Measurements from ENCODE around the gene SPATA6.
"Not testable (repeated sequence)": the region's sequence is repeated elsewhere in the genome, so short reads cannot be mapped to it uniquely, and the experiment has no call there.

Gene SPATA6

DNA sequence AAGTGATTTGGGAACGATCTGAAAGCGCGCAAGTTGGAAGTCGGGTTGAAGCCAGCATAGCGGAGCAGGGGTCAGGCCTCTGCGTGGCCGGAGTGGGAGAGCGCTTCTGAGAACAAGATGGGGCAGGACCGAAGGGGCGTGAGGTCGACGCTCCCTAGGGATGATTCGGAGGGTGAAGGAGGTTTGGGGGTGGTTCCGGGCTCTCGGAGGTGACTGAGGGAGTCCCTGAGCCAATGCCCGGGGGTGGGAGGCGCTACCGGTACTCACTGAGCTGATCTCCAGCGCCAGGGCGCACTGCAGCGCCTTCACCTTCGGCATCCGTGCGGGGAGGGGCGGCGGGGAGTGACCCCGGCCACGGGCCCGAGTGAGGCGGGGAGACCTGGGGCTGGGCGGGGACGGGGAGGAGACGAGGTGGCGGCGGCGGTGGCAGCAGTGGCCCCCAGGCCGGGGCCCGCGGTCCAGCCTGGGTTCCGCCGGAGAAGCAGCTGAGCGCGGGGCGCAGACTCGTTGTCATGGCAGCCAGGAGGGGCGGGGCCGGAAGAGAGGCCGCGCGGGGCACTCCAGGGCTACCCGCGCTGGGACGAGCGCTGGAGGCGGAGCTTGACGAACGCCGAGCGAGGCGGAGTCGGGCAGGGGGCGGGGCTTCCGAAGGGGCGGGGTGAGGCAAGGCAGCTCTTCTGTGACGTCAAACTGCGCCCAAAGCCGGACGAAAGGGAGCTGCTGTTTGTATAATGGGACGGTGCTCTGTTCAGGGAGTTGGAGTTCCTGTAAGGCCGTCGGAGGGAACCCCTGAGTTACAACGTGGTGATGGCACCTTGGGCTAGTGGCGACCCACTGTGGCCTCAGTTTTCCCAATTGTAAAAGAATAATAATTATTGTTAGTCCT is at the start of gene SPATA6:
Gene SPATA6, minus strand, starts transcription at position 514 of the 886 bp plus-strand sequence. Its CDS starts 196 bp downstream, at position 318.
- peak in 13 of 14 donors; percentile 44 to 97 (median 93) for DNase-seq

DNA sequence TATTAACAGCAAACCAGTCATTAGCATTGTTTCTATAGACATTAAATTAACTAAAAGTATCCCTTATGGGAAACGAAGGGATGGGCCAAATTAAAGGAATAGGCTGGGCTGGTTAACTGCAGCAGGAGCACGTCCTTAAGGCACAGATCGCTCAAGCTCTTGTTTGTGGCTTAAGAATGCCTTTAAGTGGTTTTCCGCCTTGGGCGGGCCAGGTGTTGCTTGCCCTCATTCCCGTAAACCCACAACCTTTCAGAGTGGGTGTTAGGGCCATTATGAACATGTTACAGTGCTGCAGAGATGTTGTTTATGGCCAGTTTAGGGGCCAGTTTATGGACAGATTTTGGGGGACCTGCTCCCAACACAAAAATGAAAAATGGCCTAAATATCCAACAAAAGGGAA is 47.9 kb upstream of the SPATA6 start:
- not testable (repeated sequence) for DNase-seq

GRCh38 chr1:48506870-48507269 is 34.9 kb upstream of the SPATA6 start:
- DNase-seq = no peak

DNA sequence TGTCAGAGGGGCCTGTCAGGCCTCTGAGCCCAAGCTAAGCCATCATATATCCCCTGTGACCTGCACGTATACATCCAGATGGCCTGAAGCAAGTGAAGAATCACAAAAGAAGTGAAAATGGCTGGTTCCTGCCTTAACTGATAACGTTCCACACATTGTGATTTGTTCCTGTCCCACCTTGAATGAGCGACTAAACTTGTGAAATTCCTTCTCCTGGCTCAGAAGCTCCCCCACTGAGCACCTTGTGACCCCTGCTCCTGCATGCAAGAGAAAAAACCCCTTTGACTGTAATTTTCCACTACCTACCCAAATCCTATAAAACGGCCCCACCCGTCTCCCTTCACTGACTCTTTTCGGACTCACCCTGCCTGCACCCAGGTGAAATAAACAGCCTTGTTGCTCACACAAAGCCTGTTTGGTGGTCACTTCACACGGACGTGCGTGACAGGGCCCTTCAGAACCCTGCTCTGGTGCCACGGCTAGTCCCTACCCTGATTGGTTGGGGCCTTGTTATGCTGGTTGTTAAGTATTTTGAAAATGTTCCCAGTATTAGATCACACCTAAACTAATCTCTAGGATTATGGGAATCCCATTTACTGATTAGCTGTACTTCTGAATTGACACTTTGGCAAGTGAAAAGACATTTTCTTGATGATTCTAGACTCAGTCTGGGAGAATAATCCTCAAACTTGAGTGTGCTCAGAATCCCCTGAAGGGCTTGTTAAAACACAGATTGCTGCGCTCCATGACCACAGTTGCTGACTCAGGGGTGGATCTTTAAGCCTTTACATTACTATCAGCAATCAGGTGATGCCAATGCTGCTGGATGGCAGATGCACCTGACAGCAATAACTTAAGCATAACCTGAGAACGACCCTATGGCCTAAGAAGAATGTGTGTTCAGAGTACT is 28.8 kb upstream of the SPATA6 start:
- DNase-seq = no peak

GRCh38 chr1:48499211-48499735 is 27.3 kb upstream of the SPATA6 start:
- DNase-seq = no peak

DNA sequence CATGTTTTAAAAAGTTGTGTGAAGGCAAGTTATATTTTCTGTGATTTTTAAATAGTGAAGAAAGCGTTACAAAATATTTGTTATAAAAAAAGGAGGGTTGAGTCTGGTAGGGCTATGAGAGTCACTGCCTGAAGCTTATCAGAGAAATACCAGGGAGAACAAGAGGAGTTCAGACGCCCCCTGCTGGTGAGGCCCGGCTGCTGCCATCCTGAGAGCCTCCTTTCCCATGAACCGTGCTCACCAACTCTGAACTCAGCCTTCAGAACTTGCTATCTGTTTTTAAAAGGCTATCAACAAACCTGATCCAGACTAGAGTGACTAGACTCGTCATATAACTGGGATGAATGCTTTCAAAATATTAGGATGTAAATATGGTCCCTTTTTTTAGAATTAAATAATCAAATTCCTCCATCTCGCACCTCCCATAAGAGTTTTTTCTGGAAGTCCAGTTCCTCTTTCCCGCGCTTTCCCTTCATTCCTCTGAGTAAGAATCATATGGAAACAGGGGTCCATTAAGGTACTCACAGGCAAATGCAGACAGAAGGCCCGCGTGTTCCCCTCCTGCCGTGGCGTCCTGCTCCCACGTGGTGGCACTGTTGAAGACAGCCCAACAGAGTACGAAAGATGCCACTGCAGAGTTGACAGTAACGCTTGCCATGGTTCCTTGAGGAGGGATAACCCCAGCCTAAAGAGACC is 26.2 kb upstream of the SPATA6 start:
- peak in 12 of 14 donors; percentile 5 to 81 (median 62) for DNase-seq

DNA sequence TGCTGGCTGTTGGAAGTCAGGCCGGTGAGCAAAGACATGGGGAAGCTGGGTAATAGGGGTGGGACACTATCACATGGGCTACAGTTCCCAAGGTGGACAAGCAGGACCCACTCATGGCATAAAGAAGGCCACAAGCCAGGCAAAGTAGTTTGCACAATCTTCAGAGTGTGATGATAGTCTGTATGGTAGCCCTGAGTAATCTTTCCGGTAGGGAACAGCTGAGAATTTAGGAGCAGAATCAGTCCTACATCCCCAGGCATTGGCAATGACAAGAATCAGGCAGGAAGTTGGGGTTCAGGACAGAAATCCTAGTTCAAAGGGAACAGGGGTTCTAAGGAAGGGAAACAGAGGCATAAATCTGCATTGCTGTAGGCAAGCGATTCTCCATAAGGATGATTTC is 23.9 kb upstream of the SPATA6 start:
- DNase-seq = no peak

DNA sequence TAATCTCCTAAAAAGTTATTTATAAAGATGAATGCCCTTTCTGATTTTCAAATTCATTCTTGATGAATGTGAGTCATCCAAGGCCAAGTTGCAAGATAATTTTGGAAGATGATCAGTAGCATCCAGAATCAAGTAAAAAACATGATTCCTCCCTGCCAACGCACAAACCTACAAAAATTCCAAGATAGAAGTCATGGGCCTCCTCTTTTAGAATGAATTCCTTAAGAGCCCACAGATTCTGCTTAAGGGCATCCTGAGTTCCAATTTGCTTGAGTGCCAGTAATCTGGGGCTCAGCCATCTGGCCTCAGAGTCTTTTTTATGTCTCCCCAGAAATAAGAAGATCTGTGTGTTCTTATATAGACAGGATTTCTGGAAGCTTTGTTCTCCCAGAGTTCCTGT is 23.2 kb upstream of the SPATA6 start:
- no peak for DNase-seq

DNA sequence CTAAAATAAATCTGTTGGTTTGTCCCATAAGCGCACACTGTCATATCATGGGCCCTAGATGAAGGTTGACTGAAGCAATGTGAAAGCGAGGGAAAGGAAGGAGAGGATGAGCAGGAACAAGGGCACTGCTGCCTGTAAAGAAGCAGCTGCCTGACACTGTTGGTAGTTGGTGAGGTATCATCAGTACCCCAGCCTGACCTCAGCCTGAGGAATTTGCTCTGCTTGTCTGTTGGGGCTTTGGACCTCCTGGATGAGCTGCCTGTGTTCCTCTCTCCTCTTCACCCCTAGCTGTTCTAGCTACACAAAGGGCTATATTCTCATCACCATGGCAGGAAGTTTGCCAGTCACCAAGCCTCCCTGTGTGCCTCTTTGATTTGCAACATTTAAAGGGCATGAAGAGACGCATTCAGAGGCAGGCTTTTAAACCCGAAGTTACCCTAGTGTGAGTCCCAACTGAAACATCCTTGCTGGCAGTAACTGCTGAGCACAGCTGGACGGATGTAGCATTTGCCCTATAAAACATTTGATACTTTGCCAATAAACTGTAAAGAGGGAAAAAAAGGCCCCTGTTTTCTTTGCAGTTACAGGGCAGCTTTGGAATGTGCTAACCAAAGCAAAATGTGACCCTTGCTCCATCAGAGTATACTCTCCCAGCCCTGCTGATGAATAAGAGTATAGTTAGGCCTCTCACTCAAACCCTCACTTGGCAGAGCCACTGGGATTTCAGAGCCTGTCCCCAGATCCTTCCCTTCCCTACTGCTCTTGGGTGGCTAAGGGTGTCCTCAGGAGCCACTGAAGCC is 22.2 kb upstream of the SPATA6 start:
- DNase-seq = peak in 13 of 14 donors; percentile 4 to 77 (median 58)

- DNase-seq = no peak
Observed at GRCh38 chr1:48493041-48493440, 21.0 kb upstream of the SPATA6 start.

DNA sequence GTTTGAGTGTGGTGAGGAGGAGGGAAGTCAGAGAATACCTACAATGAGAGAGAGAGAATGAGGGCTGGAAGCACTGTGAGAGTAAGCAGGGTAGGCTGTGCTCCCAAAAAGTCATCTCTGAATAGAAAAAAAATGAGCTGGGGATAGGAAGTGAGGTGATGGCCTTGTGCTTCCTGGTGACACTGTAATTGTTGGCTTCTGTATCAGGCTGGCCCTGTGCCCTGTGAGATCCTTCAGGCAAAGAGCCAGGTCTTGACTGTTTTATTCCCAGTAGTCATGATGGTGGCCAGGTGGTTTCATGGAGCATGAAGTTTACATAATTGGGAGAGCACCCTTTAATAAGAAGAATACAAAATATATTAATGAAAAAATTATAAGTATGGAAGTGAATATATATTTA is 20.4 kb upstream of the SPATA6 start:
- peak in 1 of 14 donors; percentile 30 for DNase-seq

GRCh38 chr1:48488721-48489120 is 16.7 kb upstream of the SPATA6 start:
- no peak for DNase-seq

GRCh38 chr1:48480504-48480903 is 8.5 kb upstream of the SPATA6 start:
- DNase-seq = no peak

- DNase-seq = not testable (repeated sequence)
Observed at GRCh38 chr1:48480023-48480422, 8.0 kb upstream of the SPATA6 start.

GRCh38 chr1:48472638-48473037 is 634 bp upstream of the SPATA6 start:
- DNase-seq = no peak

GRCh38 chr1:48470950-48471690 is 884 bp downstream of the SPATA6 start:
- peak in 5 of 14 donors; percentile 6 to 62 (median 53) for DNase-seq

GRCh38 chr1:48470481-48470855 is 1.5 kb downstream of the SPATA6 start:
- peak in 11 of 14 donors; percentile 22 to 67 (median 57) for DNase-seq

DNA sequence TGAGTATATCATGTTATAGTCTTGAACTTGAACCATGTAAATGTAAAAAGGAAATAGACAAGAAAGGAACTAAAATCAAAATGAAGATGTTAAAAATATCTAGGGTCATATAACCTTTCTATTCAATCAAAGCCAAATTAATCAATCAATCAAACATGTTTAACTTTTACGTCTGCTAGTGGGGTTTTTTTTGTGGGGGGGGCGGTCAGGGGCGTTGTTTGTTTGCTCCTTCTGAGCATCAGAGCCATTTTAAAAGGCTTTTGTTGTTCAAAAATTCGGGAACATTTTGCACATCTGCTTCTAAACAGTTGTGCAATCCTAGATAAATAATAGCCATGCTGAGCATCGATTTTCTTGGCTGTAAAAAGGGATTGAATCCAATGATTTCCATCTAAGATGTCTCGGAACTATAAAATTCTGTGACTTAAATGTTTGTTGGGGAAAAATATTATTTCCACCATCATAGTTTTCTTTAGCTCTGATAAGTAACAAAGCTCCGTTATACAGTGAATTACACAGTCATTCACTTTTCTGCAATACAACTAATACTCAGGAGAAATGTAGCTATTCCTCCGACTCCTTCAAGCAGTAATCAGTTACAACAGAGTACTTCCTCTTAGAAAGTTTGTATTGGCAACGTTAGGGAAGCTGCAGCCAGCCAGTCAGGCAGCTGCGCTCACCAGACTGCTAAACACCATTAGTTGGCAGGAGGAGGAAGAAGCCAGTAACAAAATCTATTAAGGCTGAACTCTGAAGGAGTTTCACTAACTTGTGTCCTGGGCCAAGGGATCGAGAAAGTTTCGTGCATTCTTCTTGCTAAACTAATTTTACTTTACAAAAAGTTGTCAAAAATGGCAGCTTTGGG is 2.2 kb downstream of the SPATA6 start:
- DNase-seq = peak in 11 of 14 donors; percentile 2 to 67 (median 57)

- DNase-seq = no peak
Observed at GRCh38 chr1:48466594-48466993, 5.4 kb downstream of the SPATA6 start.

All from C1 segment of cervical spinal cord (tissue), 14 donors.